Stomach (tissue), 9 donors: ENCODE data around the gene ALKBH7. TPM values are rescaled to one million over a fixed set of nuclear protein-coding genes. Genes with fewer than 3 reads are reported as not detected.
"Not testable (repeated sequence)": the region's sequence is repeated elsewhere in the genome, so short reads cannot be mapped to it uniquely, and the experiment has no call there.

Experiments used
- DNase-seq, 2 donors: peaks; one replicate each; pipeline versions ENCODE4 v3.0.0 to v3.0.0-alpha.2; 2013 to 2019
- H3K27ac ChIP-seq, 5 donors: fragments of 200-600 bp in 4 of 5; sonication (generic) in 4 of 5; one replicate each; pipeline ENCODE4 v1.5.1; 2013 to 2019; ENCODE audit warnings: mild to moderate bottlenecking in 1 of 5, moderate library complexity in 1 of 5
- H3K27me3 ChIP-seq, 3 donors: fragments of 200-600 bp; sonication (generic); one replicate each; pipeline ENCODE4 v1.5.1; 2017 to 2019; ENCODE audit warnings: mixed run types in 1 of 3
- H3K36me3 ChIP-seq, 4 donors: fragments of 200-600 bp; sonication (generic); 1 replicate in 3 of 4; 2 replicates in 1 of 4; pipeline ENCODE4 v1.5.1; 2016 to 2019
- H3K4me1 ChIP-seq, 4 donors: fragments of 200-600 bp; sonication (generic); one replicate each; pipeline ENCODE4 v1.5.1; 2016 to 2019
- H3K4me3 ChIP-seq, 4 donors: fragments of 200-600 bp; sonication (generic) in 3 of 4; one replicate each; pipeline ENCODE4 v1.5.1; 2016 to 2019; ENCODE audit warnings: mild to moderate bottlenecking in 1 of 4
- H3K9me3 ChIP-seq, 4 donors: fragments of 200-600 bp; sonication (generic); one replicate each; pipeline ENCODE4 v1.5.1; 2016 to 2019
- CTCF ChIP-seq, 7 experiments: fragments of 450-650 bp in 4 of 7; fragments of 200-600 bp in 3 of 7; sonication (generic) in 3 of 7; IDR thresholded peaks; one replicate each; pipeline ENCODE4 v1.5.1; 2016 to 2019; ENCODE audit warnings: antibody characterized with exemption in 7 of 7, control low read depth in 2 of 7, mild to moderate bottlenecking in 1 of 7
- EP300 ChIP-seq: sonication (generic); formaldehyde crosslinking; IDR thresholded peaks from one replicate; pipeline ENCODE4 v1.6.1; 2017; ENCODE audit warnings: antibody characterized with exemption
- POLR2A ChIP-seq, 4 donors: fragments of 450-650 bp; IDR thresholded peaks; one replicate each; pipeline ENCODE4 v1.6.1; 2016; ENCODE audit warnings: antibody characterized with exemption in 4 of 4, control low read depth in 2 of 4, mild to moderate bottlenecking in 1 of 4, moderate library complexity in 1 of 4
- POLR2AphosphoS5 ChIP-seq, 3 donors: sonication (generic); formaldehyde crosslinking; IDR thresholded peaks; one replicate each; pipeline ENCODE4 v1.6.1; 2016; ENCODE audit warnings: antibody characterized with exemption in 3 of 3
- WGBS, 5 donors: extraction: QIAGEN DNeasy Blood & Tissue Kit in 3 of 5; methylation state at CpG; one replicate each; pipeline versions ENCODE4 v1.1.5 to v1.1.7; 2013 to 2018; 5-methylcytosine and 5-hydroxymethylcytosine counted together
- intact Hi-C: fragments of 100-400 bp; cut with DNase I; formaldehyde crosslinking; loops from one replicate; pipeline ENCODE4 v1.15.1; 2023; ENCODE audit warnings: low total_unique reads
- polyA plus RNA-seq, 3 donors: library from polyadenylated mRNA; stranded (reverse); fragments of 200-250 nt; gene quantifications; one replicate each; pipeline ENCODE4 v1.2.3, GENCODE V29; 2013
- total RNA-seq, 5 donors: library from RNA; depleted of rRNA; stranded (reverse); fragments of >200 nt; gene quantifications; one replicate each; pipeline versions ENCODE4 v1.1.0 to v1.2.3, GENCODE V29; 2014 to 2016
- donor health status: healthy with polysubstance abuse.
- donor health status: Bipolar disorder and iron deficiency.
- donor health status: healthy.

Gene ALKBH7
- total and polyA plus RNA-seq, 8 donors = 5.3 to 138 (median 64.3) TPM

- DNase-seq = no peak
- H3K4me1 ChIP-seq = peaks cover 2 to 10% (median 3%) of the 10 kb centered on the region in 4 donors
- no peaks in the 10 kb centered on the region for H3K27me3 ChIP-seq
- TF ChIP-seq POLR2A (IDR thresholded peaks at IDR 0.05) (no peak), CTCF (IDR thresholded peaks at IDR 0.05) (no peak), EP300 (no peak), POLR2AphosphoS5 (IDR thresholded peaks at IDR 0.05) (no peak)
- H3K27ac ChIP-seq = no peak overlapping the region
- intact Hi-C loops = no loop called here
- no peaks in the 10 kb centered on the region for H3K36me3 ChIP-seq
- H3K9me3 ChIP-seq = peaks cover 0 to 2% (median 0%) of the 10 kb centered on the region in 4 donors
- no peak overlapping the region for H3K4me3 ChIP-seq
- 70 to 84% (median 75%) methylated on average over 14 of the region's 14 CpGs for WGBS, 5 donors
Measured at GRCh38 chr19:6357174-6357573, 15.4 kb upstream of the ALKBH7 start.

- TF ChIP-seq EP300 (no peak), POLR2AphosphoS5 (IDR thresholded peaks at IDR 0.05) (no peak), POLR2A (IDR thresholded peaks at IDR 0.05) (no peak), CTCF (IDR thresholded peaks at IDR 0.05) (no peak)
- 30 to 47% (median 33%) methylated on average over 8 to 9 of the region's 9 CpGs for WGBS, 5 donors
- intact Hi-C loops = no loop called here
- H3K27ac ChIP-seq = no peak overlapping the region
- H3K4me3 ChIP-seq = no peak overlapping the region
- H3K4me1 ChIP-seq = peaks cover 6 to 16% (median 11%) of the 10 kb centered on the region in 4 donors
- DNase-seq = peak in 1 of 2 donors; percentile 35
- no peaks in the 10 kb centered on the region for H3K27me3 ChIP-seq
- no peaks in the 10 kb centered on the region for H3K36me3 ChIP-seq
- no peaks in the 10 kb centered on the region for H3K9me3 ChIP-seq
Measured at GRCh38 chr19:6358003-6358402, 14.6 kb upstream of the ALKBH7 start.

GRCh38 chr19:6359568-6360341 is 12.8 kb upstream of the ALKBH7 start:
- WGBS, 5 donors = 81 to 96% (median 93%) methylated on average over 5 of the region's 5 CpGs
- TF ChIP-seq CTCF (IDR thresholded peaks at IDR 0.05) (no peak), EP300 (no peak), POLR2A (IDR thresholded peaks at IDR 0.05) (no peak), POLR2AphosphoS5 (IDR thresholded peaks at IDR 0.05) (no peak)
- H3K27ac ChIP-seq = no peak overlapping the region
- H3K4me3 ChIP-seq = no peak overlapping the region
- intact Hi-C loops = no loop called here
- peaks cover 8 to 16% (median 14%) of the 10 kb centered on the region in 4 donors for H3K36me3 ChIP-seq
- no peak for DNase-seq
- no peaks in the 10 kb centered on the region for H3K9me3 ChIP-seq
- H3K27me3 ChIP-seq = no peaks in the 10 kb centered on the region
- H3K4me1 ChIP-seq = peaks cover 6 to 20% (median 19%) of the 10 kb centered on the region in 4 donors

- Histone ChIP-seq H3K4me1 (peaks cover 6 to 20% (median 19%) of the 10 kb centered on the region in 4 donors), H3K36me3 (peaks cover 14 to 23% (median 21%) of the 10 kb centered on the region in 4 donors)
- intact Hi-C loops, H3K4me3 ChIP-seq, DNase-seq, H3K27ac ChIP-seq, H3K9me3 ChIP-seq, H3K27me3 ChIP-seq: not testable (repeated sequence)
- WGBS, 5 donors = 94 to 98% (median 96%) methylated on average over 12 of the region's 12 CpGs
Measured at GRCh38 chr19:6360445-6360844, 12.1 kb upstream of the ALKBH7 start.

- Histone ChIP-seq H3K36me3 (peaks cover 18 to 27% (median 24%) of the 10 kb centered on the region in 4 donors), H3K27ac (peak overlapping the region; percentile 83 to 94 (median 92)), H3K4me1 (peaks cover 6 to 20% (median 19%) of the 10 kb centered on the region in 4 donors), H3K4me3 (peak overlapping the region; percentile 85 to 96 (median 91))
- DNase-seq, H3K27me3 ChIP-seq, H3K9me3 ChIP-seq, intact Hi-C loops: not testable (repeated sequence)
- WGBS, 5 donors = 91 to 99% (median 95%) methylated on average over 10 of the region's 10 CpGs
Measured at GRCh38 chr19:6360857-6361216, 11.8 kb upstream of the ALKBH7 start.
